Gastrocnemius medialis (tissue), 4 donors: ENCODE measurements around the gene DHRS7.

Experiments used
- POLR2A ChIP-seq, 2 donors: fragments of 450-650 bp; IDR thresholded peaks; one replicate each; pipeline ENCODE4 v1.6.1; 2017; ENCODE audit warnings: antibody characterized with exemption in 2 of 2, mild to moderate bottlenecking in 2 of 2, moderate library complexity in 2 of 2
- TF ChIP-seq, protein P1 (sequence below), 5 experiments: fragments of 450-650 bp in 3 of 5; fragments of 200-600 bp in 2 of 5; sonication (generic) in 2 of 5; IDR thresholded peaks in 4 of 5; conservative IDR thresholded peaks in 1 of 5; 1 replicate in 4 of 5; 2 replicates in 1 of 5; pipeline ENCODE4 v1.5.1; 2016 to 2019; ENCODE audit warnings: antibody characterized with exemption in 5 of 5, mild to moderate bottlenecking in 3 of 5, moderate library complexity in 3 of 5

DNA sequence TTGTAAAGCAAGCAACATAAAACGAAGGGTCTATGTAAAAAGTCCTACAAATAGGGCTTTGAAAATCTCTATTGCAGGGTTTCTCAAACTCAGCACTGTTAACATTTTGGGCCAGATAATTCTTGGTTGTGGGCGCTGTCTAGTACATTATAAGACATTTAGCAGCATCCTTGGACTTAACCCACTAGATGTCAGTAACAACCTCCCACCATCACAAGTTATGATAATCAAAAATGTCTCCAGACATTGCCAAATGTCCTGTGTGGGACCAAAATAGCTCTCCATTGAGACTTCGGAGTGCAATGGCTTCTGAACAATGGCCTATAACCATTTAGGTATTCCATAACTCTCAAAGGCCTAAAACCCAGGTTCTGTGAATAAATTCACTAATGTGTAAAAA is 22.9 kb upstream of the DHRS7 start:
- TF ChIP-seq, protein P1, sequence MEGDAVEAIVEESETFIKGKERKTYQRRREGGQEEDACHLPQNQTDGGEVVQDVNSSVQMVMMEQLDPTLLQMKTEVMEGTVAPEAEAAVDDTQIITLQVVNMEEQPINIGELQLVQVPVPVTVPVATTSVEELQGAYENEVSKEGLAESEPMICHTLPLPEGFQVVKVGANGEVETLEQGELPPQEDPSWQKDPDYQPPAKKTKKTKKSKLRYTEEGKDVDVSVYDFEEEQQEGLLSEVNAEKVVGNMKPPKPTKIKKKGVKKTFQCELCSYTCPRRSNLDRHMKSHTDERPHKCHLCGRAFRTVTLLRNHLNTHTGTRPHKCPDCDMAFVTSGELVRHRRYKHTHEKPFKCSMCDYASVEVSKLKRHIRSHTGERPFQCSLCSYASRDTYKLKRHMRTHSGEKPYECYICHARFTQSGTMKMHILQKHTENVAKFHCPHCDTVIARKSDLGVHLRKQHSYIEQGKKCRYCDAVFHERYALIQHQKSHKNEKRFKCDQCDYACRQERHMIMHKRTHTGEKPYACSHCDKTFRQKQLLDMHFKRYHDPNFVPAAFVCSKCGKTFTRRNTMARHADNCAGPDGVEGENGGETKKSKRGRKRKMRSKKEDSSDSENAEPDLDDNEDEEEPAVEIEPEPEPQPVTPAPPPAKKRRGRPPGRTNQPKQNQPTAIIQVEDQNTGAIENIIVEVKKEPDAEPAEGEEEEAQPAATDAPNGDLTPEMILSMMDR (IDR thresholded peaks at IDR 0.05 in 4 of 5, conservative IDR thresholded peaks at IDR 0.05 in 1 of 5): no peak
- no peak for TF ChIP-seq POLR2A (IDR thresholded peaks at IDR 0.05)
